ENCODE measurements around the gene VTA1. TPM values are rescaled to one million over a fixed set of nuclear protein-coding genes. Genes with fewer than 3 reads are reported as not detected.

VTA1 gene
- total and polyA plus RNA-seq, 7 donors, result 33.3 to 62.0 (median 39.3) TPM

DNA sequence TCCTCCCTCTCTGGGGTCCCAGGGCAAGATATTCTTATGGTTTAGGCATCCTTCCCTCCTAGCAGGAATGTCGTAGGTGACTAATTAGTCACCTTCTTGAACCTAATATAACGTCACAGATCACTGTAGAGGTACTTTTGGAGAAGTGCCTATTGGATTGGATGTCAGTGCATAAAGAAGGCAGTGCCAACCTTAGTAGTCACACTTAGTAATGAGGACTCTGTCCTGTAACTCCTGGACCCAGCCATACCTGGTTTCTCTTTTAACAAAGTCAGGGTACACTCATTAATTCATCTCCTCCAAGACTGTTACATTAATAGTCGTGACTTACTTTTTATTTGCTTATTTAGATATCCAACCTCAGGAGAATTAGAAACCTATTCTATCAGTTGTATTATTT, 20.0 kb downstream of the VTA1 start:
- Histone ChIP-seq H3K27ac (no peak overlapping the region), H3K27me3 (no peaks in the 10 kb centered on the region), H3K4me1 (peaks cover 0 to 12% (median 5%) of the 10 kb centered on the region in 4 donors), H3K36me3 (peaks cover 4 to 48% (median 10%) of the 10 kb centered on the region in 4 donors), H3K4me3 (no peak overlapping the region), H3K9me3 (no peaks in the 10 kb centered on the region)
- intact Hi-C loops (cut with DNase I), result no loop called here
- 91 to 92% methylated on average over 3 of the region's 3 CpGs for WGBS, 2 donors
- TF ChIP-seq POLR2AphosphoS5 (IDR thresholded peaks at IDR 0.05) (no peak), EP300 (IDR thresholded peaks at IDR 0.05) (no peak), POLR2A (IDR thresholded peaks at IDR 0.05) (no peak)
- TF ChIP-seq, protein P1, sequence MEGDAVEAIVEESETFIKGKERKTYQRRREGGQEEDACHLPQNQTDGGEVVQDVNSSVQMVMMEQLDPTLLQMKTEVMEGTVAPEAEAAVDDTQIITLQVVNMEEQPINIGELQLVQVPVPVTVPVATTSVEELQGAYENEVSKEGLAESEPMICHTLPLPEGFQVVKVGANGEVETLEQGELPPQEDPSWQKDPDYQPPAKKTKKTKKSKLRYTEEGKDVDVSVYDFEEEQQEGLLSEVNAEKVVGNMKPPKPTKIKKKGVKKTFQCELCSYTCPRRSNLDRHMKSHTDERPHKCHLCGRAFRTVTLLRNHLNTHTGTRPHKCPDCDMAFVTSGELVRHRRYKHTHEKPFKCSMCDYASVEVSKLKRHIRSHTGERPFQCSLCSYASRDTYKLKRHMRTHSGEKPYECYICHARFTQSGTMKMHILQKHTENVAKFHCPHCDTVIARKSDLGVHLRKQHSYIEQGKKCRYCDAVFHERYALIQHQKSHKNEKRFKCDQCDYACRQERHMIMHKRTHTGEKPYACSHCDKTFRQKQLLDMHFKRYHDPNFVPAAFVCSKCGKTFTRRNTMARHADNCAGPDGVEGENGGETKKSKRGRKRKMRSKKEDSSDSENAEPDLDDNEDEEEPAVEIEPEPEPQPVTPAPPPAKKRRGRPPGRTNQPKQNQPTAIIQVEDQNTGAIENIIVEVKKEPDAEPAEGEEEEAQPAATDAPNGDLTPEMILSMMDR (IDR thresholded peaks at IDR 0.05), result no peak
- no peak for DNase-seq

DNA sequence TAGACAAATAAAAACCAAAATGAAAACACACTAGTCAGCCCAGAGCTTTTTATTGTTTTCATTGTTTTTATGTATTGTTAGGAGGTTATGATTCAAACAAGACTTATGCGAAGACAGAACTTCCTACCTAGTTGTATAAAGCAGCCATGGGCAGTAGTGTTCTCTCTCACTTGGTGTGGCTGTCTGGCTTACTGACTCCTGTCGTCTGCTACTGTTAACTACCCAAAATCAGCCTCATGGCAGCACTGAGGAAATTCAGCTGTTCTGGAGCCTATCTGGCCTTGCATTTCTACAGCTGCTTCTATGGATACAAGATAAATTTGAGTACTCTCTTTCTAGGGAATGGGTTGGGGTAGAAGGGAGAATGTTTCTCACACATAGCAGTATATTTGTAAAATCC, 20.4 kb downstream of the VTA1 start:
- no peak overlapping the region for H3K27ac ChIP-seq
- WGBS, 2 donors, result 89 to 94% methylated on average over 2 of the region's 2 CpGs
- TF ChIP-seq POLR2A (IDR thresholded peaks at IDR 0.05), result no peak
- TF ChIP-seq POLR2AphosphoS5 (IDR thresholded peaks at IDR 0.05), result no peak
- TF ChIP-seq, protein P1 (IDR thresholded peaks at IDR 0.05), result no peak
- TF ChIP-seq EP300 (IDR thresholded peaks at IDR 0.05), result no peak
- peaks cover 0 to 8% (median 4%) of the 10 kb centered on the region in 4 donors for H3K4me1 ChIP-seq
- intact Hi-C loops (cut with DNase I), result no loop called here
- H3K9me3 ChIP-seq, result no peaks in the 10 kb centered on the region
- no peaks in the 10 kb centered on the region for H3K27me3 ChIP-seq
- no peak overlapping the region for H3K4me3 ChIP-seq
- DNase-seq, result no peak
- peaks cover 4 to 52% (median 10%) of the 10 kb centered on the region in 4 donors for H3K36me3 ChIP-seq

DNA sequence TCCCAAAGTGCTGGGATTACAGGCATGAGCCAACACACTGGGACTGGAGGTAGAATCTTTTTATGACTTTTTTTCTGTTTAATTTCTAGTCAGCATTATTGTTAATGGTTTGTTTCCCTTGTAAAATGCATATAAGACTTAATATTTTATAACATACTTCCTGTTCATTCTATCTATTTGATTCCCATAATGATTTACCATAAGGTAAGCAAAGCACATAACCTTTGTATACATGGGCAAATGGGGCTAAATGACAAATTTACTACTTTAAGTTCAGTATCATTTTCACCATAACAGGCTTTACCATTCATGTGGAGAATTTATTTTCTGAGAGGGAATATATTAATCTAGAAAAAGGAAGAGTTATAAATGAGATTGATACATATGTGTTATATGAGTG, 24.3 kb downstream of the VTA1 start:
- intact Hi-C loops (cut with DNase I), result no loop called here
- Histone ChIP-seq H3K4me3 (no peak overlapping the region), H3K9me3 (no peaks in the 10 kb centered on the region), H3K27me3 (no peaks in the 10 kb centered on the region), H3K4me1 (no peaks in the 10 kb centered on the region), H3K36me3 (peaks cover 4 to 78% (median 11%) of the 10 kb centered on the region in 4 donors), H3K27ac (no peak overlapping the region)
- TF ChIP-seq POLR2AphosphoS5 (IDR thresholded peaks at IDR 0.05), result no peak
- TF ChIP-seq, protein P1 (IDR thresholded peaks at IDR 0.05), result no peak
- TF ChIP-seq POLR2A (IDR thresholded peaks at IDR 0.05), result no peak
- no peak for TF ChIP-seq EP300 (IDR thresholded peaks at IDR 0.05)
- no peak for DNase-seq

DNA sequence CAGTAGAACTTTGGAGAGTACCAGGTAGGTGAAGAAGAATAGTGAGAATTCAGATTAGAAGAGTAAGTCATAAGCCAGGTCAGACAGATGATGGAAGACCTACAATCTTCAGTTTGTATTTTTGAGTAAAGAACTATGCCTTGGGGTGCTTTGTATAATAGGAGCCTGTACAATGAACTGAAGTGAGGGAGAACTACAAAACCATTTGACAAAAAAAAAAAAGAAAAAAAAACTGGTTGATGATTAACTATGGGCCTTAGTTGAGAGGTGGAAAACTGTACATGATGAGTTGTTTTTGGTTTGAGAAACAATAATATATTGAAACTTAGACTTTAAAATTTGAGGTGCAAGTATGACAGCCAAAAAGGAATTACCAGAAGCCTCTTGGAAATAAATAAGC, 25.7 kb downstream of the VTA1 start:
- Histone ChIP-seq H3K9me3 (no peaks in the 10 kb centered on the region), H3K4me3 (no peak overlapping the region), H3K27me3 (no peaks in the 10 kb centered on the region), H3K27ac (no peak overlapping the region), H3K4me1 (no peaks in the 10 kb centered on the region), H3K36me3 (peaks cover 4 to 75% (median 8%) of the 10 kb centered on the region in 4 donors)
- TF ChIP-seq EP300 (IDR thresholded peaks at IDR 0.05) (no peak), POLR2A (IDR thresholded peaks at IDR 0.05) (no peak), POLR2AphosphoS5 (IDR thresholded peaks at IDR 0.05) (no peak)
- TF ChIP-seq, protein P1 (IDR thresholded peaks at IDR 0.05), result no peak
- DNase-seq, result no peak
- intact Hi-C loops (cut with DNase I), result no loop called here

DNA sequence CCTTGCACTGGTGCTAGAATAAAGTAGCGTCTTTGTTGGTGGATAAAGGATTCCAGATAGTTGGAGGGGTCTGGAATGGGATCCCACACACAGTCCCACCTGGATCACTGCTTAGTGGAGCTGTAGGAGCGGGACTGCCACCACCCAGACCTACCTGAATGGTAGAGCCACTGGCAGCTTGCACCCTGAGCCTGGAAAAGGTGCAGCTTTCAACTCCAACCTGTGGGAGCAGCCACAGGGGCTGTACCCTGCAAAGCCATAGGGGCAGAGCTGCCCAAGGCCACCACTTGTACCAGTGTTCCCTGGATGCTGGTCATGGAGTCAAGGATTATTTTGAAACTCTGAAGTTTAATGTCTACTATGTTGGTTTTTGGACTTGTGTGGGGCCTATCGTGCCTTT, 26.9 kb downstream of the VTA1 start:
- Histone ChIP-seq H3K4me3 (no peak overlapping the region), H3K36me3 (peaks cover 4 to 78% (median 8%) of the 10 kb centered on the region in 4 donors), H3K27ac (no peak overlapping the region), H3K4me1 (no peaks in the 10 kb centered on the region), H3K9me3 (peaks cover 0 to 5% (median 0%) of the 10 kb centered on the region in 4 donors), H3K27me3 (no peaks in the 10 kb centered on the region)
- no peak for DNase-seq
- intact Hi-C loops (cut with DNase I), result no loop called here
- no peak for TF ChIP-seq EP300 (IDR thresholded peaks at IDR 0.05)
- no peak for TF ChIP-seq POLR2AphosphoS5 (IDR thresholded peaks at IDR 0.05)
- TF ChIP-seq, protein P1 (IDR thresholded peaks at IDR 0.05), result no peak
- TF ChIP-seq POLR2A (IDR thresholded peaks at IDR 0.05), result no peak
- WGBS, 2 donors, result 96 to 99% methylated on average over 3 of the region's 3 CpGs
